ENCODE measurements around the gene ZBTB20. TPM values are rescaled to one million over a fixed set of nuclear protein-coding genes. Genes with fewer than 3 reads are reported as not detected.

The ZBTB20 gene
- total RNA-seq, 3 donors from 2014 or later (not counting 1 experiment from before 2014, with no cell fraction given): 52.7 to 58.3 (median 55.9) TPM

- Mint-ChIP-seq H3K4me1 (peaks cover 28 to 29% of the 10 kb centered on the region in 2 donors), H3K36me3 (no peaks in the 10 kb centered on the region), H3K9me3 (no peaks in the 10 kb centered on the region), H3K27me3 (ENCODE audit: low read depth in 2 of 2) (no peaks in the 10 kb centered on the region), H3K4me3 (peak overlapping the region; percentile 13), H3K27ac (peak overlapping the region; percentile 72 to 85)
- no peak for TF ChIP-seq CTCF (IDR thresholded peaks at IDR 0.05)
- Histone ChIP-seq H3K9me3 (ENCODE audit: control insufficient read depth, insufficient read depth, low read length) (no peaks in the 10 kb centered on the region), H3K4me3 (ENCODE audit: low read length) (no peak overlapping the region), H3K27ac (ENCODE audit: low read length) (no peak overlapping the region), H3K27me3 (ENCODE audit: control insufficient read depth, insufficient read depth, low read length) (no peaks in the 10 kb centered on the region), H3K4me1 (ENCODE audit: control insufficient read depth, insufficient read depth, low read length) (peaks cover 13% of the 10 kb centered on the region), H3K36me3 (ENCODE audit: control insufficient read depth, insufficient read depth, low read length) (no peaks in the 10 kb centered on the region)
- intact Hi-C loops (cut with micrococcal nuclease): loop anchor here (1.0 to 5.0 kb wide), 2 partner anchors 18 to 122 kb away; no protein-coding TSS in a partner anchor
- WGBS (ENCODE audit: insufficient coverage): 89% methylated on average over 3 of the region's 3 CpGs
- DNase-seq (peak in 1 of 2 donors; percentile 42), ATAC-seq (peak; percentile 42 to 52 (median 46))
Measured at GRCh38 chr3:115164374-115165221, 17.5 kb upstream of the ZBTB20 start.

GRCh38 chr3:115162759-115163158, 15.7 kb upstream of the ZBTB20 start:
- no peaks in the 10 kb centered on the region for H3K9me3 Mint-ChIP-seq
- ATAC-seq (no peak), DNase-seq (no peak)
- peaks cover 28 to 29% of the 10 kb centered on the region in 2 donors for H3K4me1 Mint-ChIP-seq
- no peaks in the 10 kb centered on the region for H3K36me3 Mint-ChIP-seq
- no peaks in the 10 kb centered on the region for H3K9me3 ChIP-seq (ENCODE audit: control insufficient read depth, insufficient read depth, low read length)
- H3K4me3 ChIP-seq (ENCODE audit: low read length): no peak overlapping the region
- H3K4me3 Mint-ChIP-seq: no peak overlapping the region
- H3K27me3 ChIP-seq (ENCODE audit: control insufficient read depth, insufficient read depth, low read length): no peaks in the 10 kb centered on the region
- no CpG with 5 or more reads among the region's 1 CpG for WGBS (ENCODE audit: insufficient coverage)
- no peak for TF ChIP-seq CTCF (IDR thresholded peaks at IDR 0.05)
- intact Hi-C loops (cut with micrococcal nuclease): no loop called here
- no peak overlapping the region for H3K27ac ChIP-seq (ENCODE audit: low read length)
- H3K27me3 Mint-ChIP-seq (ENCODE audit: low read depth in 2 of 2): no peaks in the 10 kb centered on the region
- peak overlapping the region in 1 of 2 donors; percentile 72 for H3K27ac Mint-ChIP-seq
- H3K4me1 ChIP-seq (ENCODE audit: control insufficient read depth, insufficient read depth, low read length): peaks cover 13% of the 10 kb centered on the region
- H3K36me3 ChIP-seq (ENCODE audit: control insufficient read depth, insufficient read depth, low read length): no peaks in the 10 kb centered on the region

GRCh38 chr3:115161866-115162265, 14.8 kb upstream of the ZBTB20 start:
- Mint-ChIP-seq H3K27me3 (ENCODE audit: low read depth in 2 of 2) (no peaks in the 10 kb centered on the region), H3K27ac (no peak overlapping the region), H3K4me1 (peaks cover 28 to 29% of the 10 kb centered on the region in 2 donors), H3K4me3 (no peak overlapping the region), H3K36me3 (no peaks in the 10 kb centered on the region), H3K9me3 (no peaks in the 10 kb centered on the region)
- H3K27me3 ChIP-seq (ENCODE audit: control insufficient read depth, insufficient read depth, low read length): no peaks in the 10 kb centered on the region
- H3K4me3 ChIP-seq (ENCODE audit: low read length): no peak overlapping the region
- DNase-seq: no peak
- H3K9me3 ChIP-seq (ENCODE audit: control insufficient read depth, insufficient read depth, low read length): no peaks in the 10 kb centered on the region
- ATAC-seq: no peak
- WGBS (ENCODE audit: insufficient coverage): 79% methylated on average over 1 of the region's 1 CpG
- no peak overlapping the region for H3K27ac ChIP-seq (ENCODE audit: low read length)
- H3K36me3 ChIP-seq (ENCODE audit: control insufficient read depth, insufficient read depth, low read length): no peaks in the 10 kb centered on the region
- intact Hi-C loops (cut with micrococcal nuclease): no loop called here
- no peak for TF ChIP-seq CTCF (IDR thresholded peaks at IDR 0.05)
- peaks cover 13% of the 10 kb centered on the region for H3K4me1 ChIP-seq (ENCODE audit: control insufficient read depth, insufficient read depth, low read length)
